SK-N-SH (cell line): ENCODE results near the gene OSBPL10. TPM values are rescaled to one million over a fixed set of nuclear protein-coding genes. Genes with fewer than 3 reads are reported as not detected.

Source experiments
- CTCF ChIA-PET: fragments of 300-600, 350-600 bp; formaldehyde crosslinking; extraction: SDS; loops from one replicate; lab custom pipeline; 2021; lab: Yijun Ruan, JAX
- POLR2A ChIA-PET: fragments of 350-600 bp; sonication (Branson Sonifier 250); formaldehyde crosslinking; extraction: SDS; loops from one replicate; lab custom pipeline; 2020; ENCODE audit warnings: antibody characterized with exemption, inconsistent platforms; lab: Yijun Ruan, JAX
- DNase-seq: peaks from one replicate; pipeline ENCODE4 v3.0.0; 2012
- H2AFZ ChIP-seq: fragments of 200-600 bp; sonication (generic); 2 replicates; pipeline ENCODE4 v1.8.1; 2016; ENCODE audit warnings: antibody characterized with exemption, mild to moderate bottlenecking, low read depth
- H3F3A ChIP-seq: fragments of 200-600 bp; sonication (generic); replicated peaks from 2 replicates; pipeline ENCODE3; 2016; ENCODE audit warnings: antibody characterized with exemption, mild to moderate bottlenecking; ENCODE audit not compliant: insufficient read depth
- H3K27ac ChIP-seq, 2 experiments: fragments of 200-500 bp in 1 of 2; fragments of 200-600 bp in 1 of 2; sonication (Bioruptor generic) in 1 of 2; sonication (generic), shearing (Covaris generic) in 1 of 2; 2 replicates each; pipeline versions ENCODE4 v1.5.1 to v1.6.1; 2014 to 2016; ENCODE audit warnings: low read depth in 2 of 2, inconsistent platforms in 1 of 2, low read length in 1 of 2, mild to moderate bottlenecking in 1 of 2, mixed read lengths in 1 of 2
- H3K27me3 ChIP-seq: fragments of 200-600 bp; sonication (generic), shearing (Covaris generic); 2 replicates; pipeline ENCODE4 v1.6.1; 2016; ENCODE audit warnings: mixed run types; ENCODE audit not compliant: insufficient read depth
- H3K36me3 ChIP-seq, 2 experiments: fragments of 200-500 bp in 1 of 2; fragments of 200-600 bp in 1 of 2; sonication (Bioruptor generic) in 1 of 2; sonication (generic) in 1 of 2; replicated peaks in 1 of 2; 2 replicates each; pipeline versions ENCODE3 to v1.5.1; 2014 to 2016; ENCODE audit warnings: low read length in 1 of 2, mild to moderate bottlenecking in 1 of 2; ENCODE audit not compliant: insufficient read depth in 2 of 2, control insufficient read depth in 1 of 2
- H3K4me1 ChIP-seq, 2 experiments: fragments of 200-500 bp in 1 of 2; fragments of 200-600 bp in 1 of 2; sonication (Bioruptor generic) in 1 of 2; sonication (generic), shearing (Covaris generic) in 1 of 2; 2 replicates each; pipeline versions ENCODE4 v1.5.1 to v1.6.1; 2014 to 2016; ENCODE audit warnings: low read depth in 1 of 2, low read length in 1 of 2, mixed run types in 1 of 2; ENCODE audit not compliant: insufficient read depth in 2 of 2, control insufficient read depth in 1 of 2
- H3K4me2 ChIP-seq: fragments of 200-600 bp; sonication (generic), shearing (Covaris generic); 2 replicates; pipeline ENCODE4 v1.6.1; 2017; ENCODE audit warnings: mixed run types
- H3K4me3 ChIP-seq, 2 experiments: fragments of 200-500 bp in 1 of 2; fragments of 200-600 bp in 1 of 2; sonication (Bioruptor generic) in 1 of 2; sonication (generic), shearing (Covaris generic) in 1 of 2; 2 replicates each; pipeline versions ENCODE4 v1.5.1 to v1.8.1; 2014 to 2016; ENCODE audit warnings: low read depth in 2 of 2, inconsistent platforms in 1 of 2, low read length in 1 of 2, mild to moderate bottlenecking in 1 of 2, mixed read lengths in 1 of 2, moderate library complexity in 1 of 2
- H3K79me2 ChIP-seq: fragments of 200-600 bp; sonication (generic); 2 replicates; pipeline ENCODE4 v1.8.1; 2017; ENCODE audit warnings: mild to moderate bottlenecking; ENCODE audit not compliant: insufficient read depth
- H3K9ac ChIP-seq: fragments of 200-600 bp; sonication (generic); 2 replicates; pipeline ENCODE4 v1.6.1; 2017; ENCODE audit warnings: mixed run types
- H3K9me2 ChIP-seq: fragments of 200-600 bp; sonication (generic); 2 replicates; pipeline ENCODE4 v1.6.1; 2017; ENCODE audit warnings: mixed run types
- H3K9me3 ChIP-seq: fragments of 200-600 bp; sonication (generic); 2 replicates; pipeline ENCODE4 v1.6.1; 2017; ENCODE audit warnings: mixed run types, mild to moderate bottlenecking, moderate library complexity
- H4K20me1 ChIP-seq: fragments of 200-600 bp; sonication (generic); 2 replicates; pipeline ENCODE4 v1.6.1; 2017; ENCODE audit warnings: mild to moderate bottlenecking, mixed run types; ENCODE audit not compliant: insufficient read depth
- EP300 ChIP-seq, 2 experiments: IDR thresholded peaks; 2 replicates each; pipeline versions ENCODE4 v1.4.0 to v1.6.1; 2012; ENCODE audit warnings: borderline replicate concordance in 1 of 2, low read depth in 1 of 2, low read length in 1 of 2
- FOSL2 ChIP-seq: IDR thresholded peaks from 2 replicates; pipeline ENCODE4 v1.4.0; 2012; ENCODE audit warnings: low read depth, mild to moderate bottlenecking, moderate library complexity, borderline replicate concordance
- FOXJ3 ChIP-seq: sonication (generic); formaldehyde crosslinking; IDR thresholded peaks from 2 replicates; pipeline ENCODE4 v1.5.1; 2020; ENCODE audit warnings: mild to moderate bottlenecking, missing genetic modification reagents
- FOXM1 ChIP-seq: IDR thresholded peaks from 2 replicates; pipeline ENCODE4 v1.4.0; 2012; ENCODE audit warnings: low read depth, mild to moderate bottlenecking
- GABPA ChIP-seq: IDR thresholded peaks from 2 replicates; pipeline ENCODE4 v1.4.0; 2012; ENCODE audit warnings: low read depth, mild to moderate bottlenecking
- GATA2 ChIP-seq: sonication (generic); formaldehyde crosslinking; IDR thresholded peaks from 2 replicates; pipeline ENCODE4 v1.5.0; 2020; ENCODE audit warnings: mild to moderate bottlenecking, missing genetic modification reagents
- IRF3 ChIP-seq: fragments of 150-350 bp; IDR thresholded peaks from 2 replicates; pipeline ENCODE4 v1.6.1; 2016; ENCODE audit warnings: mild to moderate bottlenecking, low read depth, low read length
- MAX ChIP-seq: IDR thresholded peaks from 2 replicates; pipeline ENCODE4 v1.4.0; 2012; ENCODE audit warnings: low read depth
- MEF2A ChIP-seq: IDR thresholded peaks from 2 replicates; pipeline ENCODE4 v1.4.0; 2012; ENCODE audit warnings: low read depth, borderline replicate concordance
- MXI1 ChIP-seq: IDR thresholded peaks from 2 replicates; pipeline ENCODE4 v1.6.1; 2012; ENCODE audit warnings: mild to moderate bottlenecking, low read depth, low read length, improper control_type of control experiment
- NFIC ChIP-seq: IDR thresholded peaks from 2 replicates; pipeline ENCODE4 v1.4.0; 2012; ENCODE audit warnings: borderline replicate concordance
- PBX3 ChIP-seq: IDR thresholded peaks from 2 replicates; pipeline ENCODE4; 2012
- RCOR1 ChIP-seq: fragments of 150-350 bp; IDR thresholded peaks from 2 replicates; pipeline ENCODE4 v1.6.1; 2017; ENCODE audit warnings: antibody characterized with exemption, low read length
- RFX5 ChIP-seq: IDR thresholded peaks from 2 replicates; pipeline ENCODE4 v1.6.1; 2012; ENCODE audit warnings: mild to moderate bottlenecking, improper control_type of control experiment, low read length
- TAF1 ChIP-seq: IDR thresholded peaks from 2 replicates; pipeline ENCODE4 v1.6.1; 2012; ENCODE audit warnings: low read depth, mild to moderate bottlenecking, low read length, moderate library complexity, borderline replicate concordance
- TCF12 ChIP-seq: IDR thresholded peaks from 2 replicates; pipeline ENCODE4 v1.4.0; 2012
- TEAD4 ChIP-seq: IDR thresholded peaks from 2 replicates; pipeline ENCODE4 v1.4.0; 2012; ENCODE audit warnings: mild to moderate bottlenecking, borderline replicate concordance; ENCODE audit not compliant: insufficient read depth
- USF2 ChIP-seq: fragments of 150-350 bp; IDR thresholded peaks from 2 replicates; pipeline ENCODE4 v1.6.1; 2017; ENCODE audit warnings: antibody characterized with exemption, low read length, low read depth, borderline replicate concordance
- YY1 ChIP-seq: IDR thresholded peaks from 2 replicates; pipeline ENCODE4 v1.4.0; 2012; ENCODE audit warnings: low read depth, mild to moderate bottlenecking
- WGBS: methylation state at CpG from one replicate; pipeline ENCODE4 v1.1.6; 2017; ENCODE audit warnings: low lambda C conversion rate; 5-methylcytosine and 5-hydroxymethylcytosine counted together
- polyA plus RNA-seq, 3 experiments: library from polyadenylated mRNA; depleted of rRNA; stranded (reverse); fragments of >200 nt; gene quantifications; 2 replicates each; pipeline ENCODE4 v1.2.3, GENCODE V29; 2012

The OSBPL10 gene
- polyA plus RNA-seq, 1 of the 3 experiments (the other 2 are of a cell fraction), result 0.12 TPM

GRCh38 chr3:31634476-31634875 is 346.6 kb downstream of the OSBPL10 start:
- Histone ChIP-seq H3K4me2 (no peak overlapping the region), H3K36me3 (peaks cover 29 to 45% of the 10 kb centered on the region in 2 experiments), H3K4me3 (no peak overlapping the region), H3K79me2 (no peaks in the 10 kb centered on the region), H3K4me1 (peaks cover 0 to 23% of the 10 kb centered on the region in 2 experiments; a peak in 2 of 4 replicates), H4K20me1 (no peaks in the 10 kb centered on the region), H3K9me2 (no peaks in the 10 kb centered on the region), H2AFZ (no peak overlapping the region), H3K27me3 (no peaks in the 10 kb centered on the region), H3K27ac (peak overlapping the region; percentile 39 to 86; a peak in 3 of 4 replicates), H3K9ac (no peak overlapping the region), H3K9me3 (no peaks in the 10 kb centered on the region), H3F3A (no peaks in the 10 kb centered on the region)
- TF ChIP-seq TEAD4 (no peak), RFX5 (no peak), NFIC (no peak; the same call in 1 of the 2 replicates), YY1 (no peak), IRF3 (no peak), FOSL2 (peak; percentile 20; the same call in 1 of the 2 replicates), MEF2A (no peak), MXI1 (no peak), FOXJ3 (CRISPR knock-in tag) (no peak), TCF12 (no peak), MAX (peak; percentile 38; the same call in 1 of the 2 replicates), EP300 (IDR thresholded peaks at IDR 0.05; ENCODE audit: borderline replicate concordance in 1 of 2, low read depth in 1 of 2, low read length in 1 of 2) (0 out of 4 replicates have a peak, but pooled peaks of 1 of the 2 experiments have one; percentile 10), TAF1 (no peak)
- peak; percentile 4 for DNase-seq
- WGBS, result 20% methylated on average over 2 of the region's 2 CpGs
- ChIA-PET POLR2A (no interaction called here), CTCF (interaction anchor here (0.7 to 0.9 kb wide), 3 partner anchors 11 to 295 kb away, joined by 3 read pairs; no protein-coding TSS in a partner anchor)

- H3K4me3 ChIP-seq, result no peak overlapping the region
- H3K79me2 ChIP-seq, result no peaks in the 10 kb centered on the region
- H3K9me2 ChIP-seq, result no peaks in the 10 kb centered on the region
- no peaks in the 10 kb centered on the region for H3K27me3 ChIP-seq
- CTCF ChIA-PET, result interaction anchor here (0.9 kb wide), 1 partner anchor 72 kb away, joined by 3 read pairs; no protein-coding TSS in a partner anchor
- H4K20me1 ChIP-seq, result no peaks in the 10 kb centered on the region
- WGBS, result 95% methylated on average over 5 of the region's 5 CpGs
- H3K9me3 ChIP-seq, result no peaks in the 10 kb centered on the region
- H2AFZ ChIP-seq, result no peak overlapping the region
- H3K36me3 ChIP-seq, result peaks cover 35 to 51% of the 10 kb centered on the region in 2 experiments
- H3K4me2 ChIP-seq, result no peak overlapping the region
- no peaks in the 10 kb centered on the region for H3F3A ChIP-seq
- TF ChIP-seq PBX3 (no peak), FOSL2 (no peak), USF2 (no peak), FOXM1 (no peak), RFX5 (no peak), GABPA (no peak), RCOR1 (no peak), NFIC (no peak), GATA2 (CRISPR knock-in tag) (no peak)
- TF ChIP-seq, all 33 proteins: peak for 0
- Histone ChIP-seq H3K9ac (no peak overlapping the region), H3K4me1 (peaks cover 0 to 1% of the 10 kb centered on the region in 2 experiments; a peak in 1 of 4 replicates), H3K27ac (no peak overlapping the region)
- POLR2A ChIA-PET, result no interaction called here
- DNase-seq, result no peak
Observed at GRCh38 chr3:31629054-31629453, 352.0 kb downstream of the OSBPL10 start.
